ENCODE data around the gene MSRB3.

The MSRB3 gene

DNA sequence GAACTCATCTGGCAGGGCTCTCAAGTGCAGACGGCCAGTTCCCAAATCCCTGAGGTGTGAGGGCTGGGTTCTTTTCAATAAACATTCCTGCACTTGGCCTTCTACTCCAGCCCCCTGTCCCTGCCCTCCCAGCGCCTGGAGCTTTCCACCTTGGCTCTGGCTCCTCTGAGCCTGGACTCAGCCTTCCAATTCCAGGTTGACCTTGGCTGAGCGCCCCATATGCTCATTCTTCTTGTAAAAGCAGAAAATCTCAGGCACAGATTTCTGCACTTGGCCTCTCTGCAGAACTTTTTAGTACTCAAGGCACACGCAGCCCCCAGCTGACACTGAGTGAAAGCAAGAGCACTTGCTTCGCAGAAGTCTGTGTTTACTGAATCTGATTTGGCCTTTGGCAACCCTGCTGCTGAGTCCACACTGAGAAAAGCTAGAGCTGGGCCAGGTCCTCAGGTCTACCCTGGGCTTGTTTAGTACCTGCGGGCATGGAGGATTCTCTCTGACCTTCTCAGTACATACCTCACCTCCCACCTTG is 222.7 kb downstream of the MSRB3 start:
- DNase-seq, result no peak

GRCh38 chr12:65501935-65502334 is 223.5 kb downstream of the MSRB3 start:
- DNase-seq, result no peak

- no peak for DNase-seq
These were observed 225.9 kb downstream of the MSRB3 start for GRCh38 chr12:65504417-65504816.

GRCh38 chr12:65505386-65506121 is 227.1 kb downstream of the MSRB3 start:
- DNase-seq, result peak; percentile 49

- no peak for DNase-seq
These were observed 230.0 kb downstream of the MSRB3 start for GRCh38 chr12:65508276-65509035.

- no peak for DNase-seq
These were observed 231.5 kb downstream of the MSRB3 start for GRCh38 chr12:65510007-65510406.

DNA sequence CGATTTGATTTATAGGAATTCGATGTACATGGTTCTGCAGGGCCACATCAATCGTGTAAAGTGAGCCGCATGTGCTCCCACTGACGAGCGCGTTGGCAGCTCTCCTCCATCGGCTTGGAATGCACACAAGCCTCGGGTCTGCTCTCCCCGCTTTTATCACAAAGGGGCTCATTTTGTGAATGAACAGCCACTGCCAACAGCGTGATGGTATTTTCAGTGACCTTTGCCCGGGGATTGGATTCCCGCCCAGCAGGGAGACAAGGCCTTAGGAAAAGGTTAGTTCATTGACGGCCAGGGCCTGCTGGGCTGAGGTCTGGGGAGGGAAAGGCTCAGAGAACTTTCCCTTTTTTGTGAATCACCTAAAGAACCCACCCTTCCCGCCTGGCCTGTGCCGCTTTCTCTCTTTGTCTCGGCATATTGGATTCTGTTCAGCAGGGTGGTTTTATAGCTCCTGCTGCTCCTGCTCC is 232.1 kb downstream of the MSRB3 start:
- no peak for DNase-seq

- DNase-seq, result no peak
These were observed 232.8 kb downstream of the MSRB3 start for GRCh38 chr12:65511134-65511834.

DNA sequence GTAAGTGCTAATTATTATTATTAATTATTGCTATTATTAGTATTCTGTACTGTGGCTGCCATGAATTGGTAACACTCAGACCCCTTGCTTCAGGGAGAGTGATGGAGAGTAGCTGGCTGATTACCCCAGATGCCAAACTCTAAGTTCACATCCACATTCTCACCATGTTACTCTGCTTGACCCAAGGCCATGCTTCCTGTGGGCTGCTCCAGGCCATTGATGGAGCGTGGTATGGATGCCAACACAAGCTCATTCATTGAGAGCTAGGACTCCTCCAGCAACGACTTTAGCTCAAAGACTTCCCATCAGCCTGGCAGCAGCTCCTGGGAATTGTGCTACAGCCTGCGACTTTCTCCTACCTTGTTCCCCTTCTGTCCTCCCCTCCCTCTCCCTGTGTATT is 233.4 kb downstream of the MSRB3 start:
- DNase-seq, result no peak
